PFSK-1 (cell line): Measurements from ENCODE around the gene ZNF723.

Experiments
- REST ChIP-seq, 2 experiments: IDR thresholded peaks; 2 replicates each; pipeline versions ENCODE4 v1.6.1 to v1.8.0; 2011 to 2012; ENCODE audit warnings: low read depth in 2 of 2, low read length in 2 of 2, control low read depth in 1 of 2, inconsistent platforms in 1 of 2, mild to moderate bottlenecking in 1 of 2, moderate library complexity in 1 of 2; ENCODE audit not compliant: insufficient read depth in 1 of 2
- SIN3A ChIP-seq: IDR thresholded peaks from 2 replicates; pipeline ENCODE4 v1.6.1; 2012; ENCODE audit warnings: mild to moderate bottlenecking, low read length, moderate library complexity, borderline replicate concordance; ENCODE audit not compliant: insufficient read depth
- TAF1 ChIP-seq: IDR thresholded peaks from 2 replicates; pipeline ENCODE4 v1.6.1; 2012; ENCODE audit warnings: low read length, control low read depth, borderline replicate concordance; ENCODE audit not compliant: insufficient read depth

GRCh38 chr19:22814124-22814523 is 18.0 kb upstream of the ZNF723 start:
- no peak for TF ChIP-seq REST (IDR thresholded peaks at IDR 0.05; ENCODE audit: insufficient read depth in 1 of 2, low read depth in 2 of 2, low read length in 2 of 2)
- no peak for TF ChIP-seq SIN3A
- TF ChIP-seq TAF1: no peak
